GM21390 (cell line): ENCODE measurements around the gene ESRRA.
A peak's percentile ranks its signal among the peaks of the same experiment; 100 is the strongest.

Source experiments
- ATAC-seq: cut with Tn5 transposase; IDR thresholded peaks from one replicate; pipeline ENCODE4 v1.9.1; 2021; ENCODE audit not compliant: unreplicated experiment

ESRRA gene

GRCh38 chr11:64305075-64305690 is at the start of gene ESRRA:
TSS of gene ESRRA (plus strand) at chr11:64305524. CDS start at chr11:64307180, 1,656 bp downstream.
- peak; percentile 69 for ATAC-seq

GRCh38 chr11:64256300-64256699 is 49.0 kb upstream of the ESRRA start:
- ATAC-seq, result no peak

- ATAC-seq, result no peak
These were observed 47.0 kb upstream of the ESRRA start for GRCh38 chr11:64258356-64258755.

DNA sequence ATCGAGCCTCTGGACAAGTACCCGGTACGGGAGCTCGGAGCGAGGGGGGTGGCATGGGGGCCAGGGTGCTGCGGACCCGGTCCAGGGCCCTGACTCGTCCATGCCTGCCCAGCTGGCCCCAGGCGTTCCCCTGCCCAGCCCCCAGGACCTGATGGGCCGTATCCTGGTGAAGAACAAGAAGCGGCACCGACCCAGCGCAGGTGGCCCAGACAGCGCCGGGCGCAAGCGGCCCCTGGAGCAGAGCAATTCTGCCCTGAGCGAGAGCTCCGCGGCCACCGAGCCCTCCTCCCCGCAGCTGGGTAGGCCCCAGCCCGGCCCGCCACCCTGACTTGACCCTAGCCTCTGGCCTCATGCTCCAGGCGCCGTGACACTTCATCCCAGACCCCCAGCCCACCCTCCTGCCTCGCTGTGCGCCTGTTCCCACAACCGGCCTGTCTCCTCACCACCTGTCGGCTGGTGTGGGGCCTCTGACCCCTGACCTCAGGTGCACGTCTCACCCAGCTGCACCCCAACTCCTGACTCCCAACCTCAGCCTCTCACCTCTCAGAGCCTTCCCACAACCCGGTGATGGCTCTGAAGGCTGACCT is 46.3 kb upstream of the ESRRA start:
- no peak for ATAC-seq

DNA sequence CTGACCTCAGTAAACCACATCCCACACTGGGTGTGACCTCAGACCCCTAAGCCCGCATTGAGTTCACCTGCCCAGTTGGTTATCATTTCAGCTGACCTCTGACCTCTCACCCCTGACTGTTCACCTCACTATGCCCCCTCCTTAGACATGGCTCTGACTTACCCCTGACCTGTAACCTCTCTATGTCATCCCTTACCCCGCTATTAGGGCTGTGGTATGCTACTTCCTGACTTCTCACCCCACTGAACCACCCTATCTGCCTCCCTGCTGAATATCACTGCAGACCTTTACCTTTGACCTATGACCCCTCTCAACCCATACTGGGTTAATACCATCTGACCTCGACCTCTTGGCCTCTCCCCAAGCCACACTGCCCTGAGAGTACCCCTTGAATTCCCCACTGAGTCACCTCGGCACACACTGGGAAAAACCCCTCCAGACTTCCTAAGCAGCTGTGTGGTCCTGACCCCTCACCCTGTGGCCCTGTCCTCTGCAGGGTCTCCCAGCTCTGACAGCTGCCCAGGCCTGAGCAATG is 45.7 kb upstream of the ESRRA start:
- no peak for ATAC-seq

- ATAC-seq, result no peak
These were observed 45.1 kb upstream of the ESRRA start for GRCh38 chr11:64260147-64260708.

DNA sequence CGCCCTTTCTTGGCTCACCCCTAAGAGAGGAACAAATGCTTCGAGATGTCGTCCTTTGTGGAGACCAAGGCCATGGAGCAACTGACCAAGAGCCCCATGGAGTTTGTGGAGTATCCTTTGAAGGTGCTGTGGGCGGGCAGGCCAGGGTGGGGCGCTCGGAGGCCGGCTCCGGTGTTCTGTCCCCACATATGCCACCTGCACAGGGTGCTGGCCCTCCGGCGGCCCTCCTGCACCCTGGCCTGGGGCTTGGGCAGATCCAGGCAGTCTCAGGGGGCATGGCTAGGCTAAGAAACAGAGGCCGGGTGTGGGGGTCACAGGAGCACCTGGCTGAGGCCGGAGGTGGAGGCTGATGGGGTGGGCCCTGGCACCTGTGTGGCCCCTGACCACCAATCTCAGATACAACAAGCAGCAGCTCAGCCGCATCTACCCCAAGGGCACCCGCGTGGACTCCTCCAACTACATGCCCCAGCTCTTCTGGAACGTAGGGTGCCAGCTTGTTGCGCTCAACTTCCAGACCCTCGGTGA is 43.7 kb upstream of the ESRRA start:
- no peak for ATAC-seq

DNA sequence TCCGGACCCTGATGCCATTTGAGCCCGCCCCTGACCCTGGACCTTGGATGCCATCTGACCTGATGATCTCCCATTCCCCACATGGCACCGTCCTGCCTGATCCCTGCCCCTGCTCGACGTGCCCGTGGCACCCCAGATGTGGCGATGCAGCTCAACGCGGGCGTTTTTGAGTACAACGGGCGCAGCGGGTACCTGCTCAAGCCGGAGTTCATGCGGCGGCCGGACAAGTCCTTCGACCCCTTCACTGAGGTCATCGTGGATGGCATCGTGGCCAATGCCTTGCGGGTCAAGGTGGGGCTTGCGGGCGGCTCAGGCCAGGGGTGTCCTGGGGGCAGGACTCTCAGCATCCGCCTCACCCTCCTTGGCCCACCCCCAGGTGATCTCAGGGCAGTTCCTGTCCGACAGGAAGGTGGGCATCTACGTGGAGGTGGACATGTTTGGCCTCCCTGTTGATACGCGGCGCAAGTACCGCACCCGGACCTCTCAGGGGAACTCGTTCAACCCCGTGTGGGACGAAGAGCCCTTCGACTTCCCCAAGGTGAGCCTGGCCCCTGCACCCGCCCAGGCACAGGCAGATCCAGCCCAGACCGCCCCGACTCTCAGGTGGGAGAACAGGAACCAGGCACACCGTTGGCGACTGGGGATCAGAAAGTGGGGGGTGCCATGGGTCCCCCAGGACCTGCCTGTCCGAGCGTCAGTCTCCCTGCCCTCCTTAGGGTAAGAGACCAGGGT is 42.9 kb upstream of the ESRRA start:
- ATAC-seq, result no peak

DNA sequence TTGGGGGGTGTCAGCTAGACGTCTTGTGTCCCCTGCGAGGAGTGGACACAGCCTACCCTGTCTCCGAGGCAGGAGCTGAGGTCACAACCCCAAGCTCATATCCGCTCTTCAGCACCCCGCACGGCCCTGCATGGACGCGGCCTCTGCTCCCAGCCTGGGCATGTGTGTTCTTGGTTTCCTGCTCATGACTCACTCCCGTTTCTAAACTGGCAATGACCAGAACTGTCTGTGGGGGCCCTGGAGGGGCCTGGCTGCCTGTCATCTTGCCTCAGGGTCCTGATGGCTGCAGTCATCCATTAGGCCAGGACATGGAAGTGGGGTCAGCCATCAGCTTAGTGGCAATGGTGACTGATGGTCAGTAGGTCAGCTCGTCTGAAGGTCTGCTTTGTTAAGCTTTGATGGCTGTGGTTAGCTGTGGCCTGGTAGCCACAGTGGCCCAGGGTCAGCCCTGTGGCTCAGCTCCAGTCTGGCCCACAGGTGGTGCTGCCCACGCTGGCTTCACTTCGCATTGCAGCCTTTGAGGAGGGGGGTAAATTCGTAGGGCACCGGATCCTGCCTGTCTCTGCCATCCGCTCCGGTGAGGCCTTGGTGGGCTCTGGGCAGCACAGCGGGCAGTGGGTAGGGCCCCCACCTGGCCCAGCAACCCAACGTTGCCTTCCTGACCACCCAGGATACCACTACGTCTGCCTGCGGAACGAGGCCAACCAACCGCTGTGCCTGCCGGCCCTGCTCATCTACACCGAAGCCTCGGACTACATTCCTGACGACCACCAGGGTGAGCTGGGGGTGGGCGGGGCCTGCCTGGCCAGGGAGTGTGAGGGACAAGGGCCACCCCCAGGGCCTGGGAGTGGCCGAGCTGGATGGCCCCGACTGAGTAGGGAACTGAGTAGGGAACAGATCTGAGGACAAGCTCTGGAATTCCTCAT is 42.0 kb upstream of the ESRRA start:
- no peak for ATAC-seq

GRCh38 chr11:64263947-64264317 is 41.4 kb upstream of the ESRRA start:
- ATAC-seq, result no peak

GRCh38 chr11:64264371-64264852 is 40.9 kb upstream of the ESRRA start:
- no peak for ATAC-seq

DNA sequence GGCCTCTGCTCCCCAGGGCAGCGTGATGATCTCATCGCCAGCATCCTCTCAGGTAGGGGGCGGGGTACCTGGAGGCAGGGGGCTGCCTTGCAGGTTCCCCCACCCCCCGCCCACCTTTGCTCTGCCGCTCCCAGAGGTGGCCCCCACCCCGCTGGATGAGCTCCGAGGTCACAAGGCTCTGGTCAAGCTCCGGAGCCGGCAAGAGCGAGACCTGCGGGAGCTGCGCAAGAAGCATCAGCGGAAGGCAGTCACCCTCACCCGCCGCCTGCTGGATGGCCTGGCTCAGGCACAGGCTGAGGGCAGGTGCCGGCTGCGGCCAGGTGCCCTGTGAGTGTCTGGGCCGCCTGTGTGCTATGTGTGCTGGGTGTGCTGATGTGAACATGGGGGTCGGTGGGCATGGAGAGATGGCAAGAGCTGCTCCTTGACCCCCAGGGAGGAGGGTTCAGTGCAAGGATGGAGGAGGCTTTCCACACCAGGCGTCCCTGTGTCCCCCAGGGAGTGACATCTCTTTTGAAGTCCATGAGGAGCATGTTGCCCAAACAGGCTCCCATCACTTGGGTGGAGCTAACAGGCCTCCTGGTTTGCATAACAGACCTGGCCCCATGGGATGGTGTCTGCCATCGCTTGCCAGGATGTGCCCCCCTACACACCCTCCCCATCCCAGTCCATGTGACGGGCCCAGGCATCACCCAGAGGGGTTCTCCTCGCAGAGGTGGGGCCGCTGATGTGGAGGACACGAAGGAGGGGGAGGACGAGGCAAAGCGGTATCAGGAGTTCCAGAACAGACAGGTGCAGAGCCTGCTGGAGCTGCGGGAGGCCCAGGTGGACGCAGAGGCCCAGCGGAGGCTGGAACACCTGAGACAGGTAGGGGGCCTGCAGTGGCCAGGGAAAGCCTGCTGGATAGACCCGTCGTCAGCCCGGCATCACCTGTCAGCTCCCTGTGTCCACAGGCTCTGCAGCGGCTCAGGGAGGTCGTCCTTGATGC is 39.9 kb upstream of the ESRRA start:
- ATAC-seq, result no peak

GRCh38 chr11:64266339-64266738 is 39.0 kb upstream of the ESRRA start:
- no peak for ATAC-seq

DNA sequence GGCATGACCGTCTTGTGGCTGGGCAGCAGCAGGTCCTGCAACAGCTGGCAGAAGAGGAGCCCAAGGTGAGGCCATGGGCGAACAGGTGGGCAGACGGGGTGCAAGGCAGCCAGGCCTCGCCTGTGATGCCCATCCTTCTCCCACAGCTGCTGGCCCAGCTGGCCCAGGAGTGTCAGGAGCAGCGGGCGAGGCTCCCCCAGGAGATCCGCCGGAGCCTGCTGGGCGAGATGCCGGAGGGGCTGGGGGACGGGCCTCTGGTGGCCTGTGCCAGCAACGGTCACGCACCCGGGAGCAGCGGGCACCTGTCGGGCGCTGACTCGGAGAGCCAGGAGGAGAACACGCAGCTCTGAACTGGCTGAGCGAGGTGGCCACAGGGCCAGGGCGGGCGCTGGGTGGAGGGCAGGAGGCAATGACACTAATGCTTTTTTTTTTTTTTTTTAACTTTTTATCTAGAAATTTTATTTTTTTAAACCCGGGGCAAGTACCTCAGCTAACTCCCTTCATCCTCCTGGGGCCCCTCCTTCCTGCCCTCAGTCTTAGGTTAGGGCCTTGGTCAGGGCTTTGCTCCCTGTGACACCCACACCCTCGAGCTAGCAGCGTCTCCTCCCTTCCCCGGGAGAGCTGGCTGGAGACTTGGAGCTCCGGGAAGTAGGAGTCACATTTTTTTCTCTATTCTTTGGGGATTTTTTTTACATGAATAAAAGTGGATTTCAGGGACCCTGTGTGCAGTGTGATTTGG is 37.9 kb upstream of the ESRRA start:
- no peak for ATAC-seq

DNA sequence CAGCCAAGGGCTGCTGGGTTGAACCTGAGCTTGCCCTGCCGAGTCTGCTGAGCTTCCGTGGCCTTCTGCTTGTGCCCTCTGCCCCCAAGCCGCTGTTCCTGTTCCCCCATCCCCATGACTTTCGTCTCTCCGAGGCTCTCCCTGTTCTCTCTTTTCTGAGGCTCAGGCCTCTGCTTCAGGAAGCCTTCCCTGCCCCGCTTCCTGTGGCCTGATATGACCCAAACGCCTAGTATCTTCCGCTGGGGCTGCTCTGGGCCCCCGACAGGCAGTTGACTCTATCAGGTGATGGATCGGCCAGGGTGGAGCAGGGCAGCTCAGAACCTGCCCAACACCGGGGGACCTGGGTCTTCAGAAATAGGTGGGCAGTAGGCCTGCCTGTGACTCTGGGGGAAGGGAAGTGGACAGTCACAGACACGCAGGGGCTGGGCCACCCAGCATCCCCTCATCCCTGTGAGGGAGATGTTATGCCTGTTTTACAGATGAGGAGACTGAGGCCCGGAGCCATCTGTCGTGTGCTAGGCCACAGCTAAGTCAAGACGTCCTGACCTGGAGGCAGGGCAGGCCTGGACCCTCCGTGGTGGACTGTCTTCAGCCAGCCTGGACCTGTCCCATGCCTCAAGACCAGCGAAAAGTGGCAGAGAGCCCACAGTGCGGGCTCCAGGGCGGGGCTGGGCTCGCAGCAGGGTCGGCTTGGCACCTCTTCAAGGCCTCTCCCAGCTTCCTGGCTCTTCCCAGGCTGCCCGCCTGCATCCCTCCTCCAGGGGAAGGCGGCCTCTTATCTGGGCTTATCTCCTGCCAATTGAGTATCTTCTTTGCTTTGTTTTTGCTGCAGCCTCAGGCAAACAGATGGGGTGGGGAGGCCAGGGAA is 37.1 kb upstream of the ESRRA start:
- no peak for ATAC-seq

DNA sequence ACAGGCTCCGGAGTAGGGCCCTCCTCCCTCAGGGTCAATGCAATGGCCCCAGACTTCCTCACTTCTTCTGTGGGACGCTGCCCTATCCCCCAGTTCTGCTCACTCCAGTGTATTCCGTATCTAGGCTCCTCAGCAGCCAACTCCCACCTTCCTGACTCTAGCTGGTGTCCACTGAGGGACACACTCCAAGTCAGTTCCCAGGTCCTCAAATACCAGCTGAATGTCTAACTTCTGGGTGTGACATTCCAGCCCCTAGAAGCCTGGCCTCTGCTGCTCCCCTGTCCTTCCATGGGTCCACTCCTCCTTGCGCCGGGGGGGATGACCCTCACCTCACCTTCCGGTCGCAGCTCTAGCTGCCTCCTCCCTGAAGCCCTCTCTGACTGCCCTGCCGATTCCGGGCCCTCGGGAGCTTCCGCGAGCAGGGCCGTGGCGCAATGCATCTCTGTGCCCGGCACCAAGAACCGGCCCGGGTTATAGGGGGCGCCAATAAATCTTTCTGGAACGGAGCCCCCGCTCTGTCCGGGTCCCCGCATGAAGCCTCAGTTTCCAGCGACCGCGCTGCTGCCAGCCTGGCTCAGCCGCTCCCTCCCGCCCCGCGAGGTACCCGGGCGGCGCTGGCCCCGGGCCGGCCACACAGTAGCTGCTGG is 36.3 kb upstream of the ESRRA start:
- ATAC-seq, result peak; percentile 11
